Astrocyte of the cerebellum (primary cell): ENCODE results near the gene SLC17A5.

Experiments
- DNase-seq: peaks from one replicate; pipeline ENCODE4 v3.0.0-alpha.2; 2011; ENCODE audit warnings: low read depth
- H3K4me3 ChIP-seq: 2 replicates; pipeline ENCODE4 v1.5.1; 2011; ENCODE audit warnings: mild to moderate bottlenecking, low read depth, low read length, moderate library complexity
- in situ Hi-C: cut with HindIII; loops from 2 replicates; pipeline ENCODE4 v1.10.0; 2017; ENCODE audit warnings: low sequenced_read_pairs
- TF ChIP-seq, protein P1 (sequence below): IDR thresholded peaks from 2 replicates; pipeline ENCODE4 v1.5.1; 2012; ENCODE audit warnings: low read length, low read depth, moderate library complexity, mild to moderate bottlenecking; ENCODE audit errors: missing control alignments

The SLC17A5 gene

DNA sequence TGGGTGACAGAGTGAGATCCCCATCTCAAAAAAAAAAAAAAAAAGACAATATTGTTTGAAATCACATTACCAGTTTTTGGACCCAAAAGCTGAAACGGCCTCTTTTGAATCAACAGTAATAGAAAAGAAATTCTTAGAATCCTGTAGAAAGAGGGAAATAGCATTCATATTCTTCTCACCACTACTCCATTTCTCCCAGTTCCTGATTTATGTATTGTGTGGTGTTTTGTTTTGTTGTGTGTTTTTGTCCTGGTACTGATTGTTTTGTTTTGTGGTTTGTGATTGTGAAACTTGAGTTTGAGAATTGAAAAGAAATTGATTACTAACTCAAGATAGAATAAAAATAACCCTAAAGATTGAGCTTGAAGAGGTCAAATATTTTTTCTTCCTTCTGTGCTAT is 106.8 kb downstream of the SLC17A5 start:
- in situ Hi-C loops = no loop called here
- TF ChIP-seq, protein P1, sequence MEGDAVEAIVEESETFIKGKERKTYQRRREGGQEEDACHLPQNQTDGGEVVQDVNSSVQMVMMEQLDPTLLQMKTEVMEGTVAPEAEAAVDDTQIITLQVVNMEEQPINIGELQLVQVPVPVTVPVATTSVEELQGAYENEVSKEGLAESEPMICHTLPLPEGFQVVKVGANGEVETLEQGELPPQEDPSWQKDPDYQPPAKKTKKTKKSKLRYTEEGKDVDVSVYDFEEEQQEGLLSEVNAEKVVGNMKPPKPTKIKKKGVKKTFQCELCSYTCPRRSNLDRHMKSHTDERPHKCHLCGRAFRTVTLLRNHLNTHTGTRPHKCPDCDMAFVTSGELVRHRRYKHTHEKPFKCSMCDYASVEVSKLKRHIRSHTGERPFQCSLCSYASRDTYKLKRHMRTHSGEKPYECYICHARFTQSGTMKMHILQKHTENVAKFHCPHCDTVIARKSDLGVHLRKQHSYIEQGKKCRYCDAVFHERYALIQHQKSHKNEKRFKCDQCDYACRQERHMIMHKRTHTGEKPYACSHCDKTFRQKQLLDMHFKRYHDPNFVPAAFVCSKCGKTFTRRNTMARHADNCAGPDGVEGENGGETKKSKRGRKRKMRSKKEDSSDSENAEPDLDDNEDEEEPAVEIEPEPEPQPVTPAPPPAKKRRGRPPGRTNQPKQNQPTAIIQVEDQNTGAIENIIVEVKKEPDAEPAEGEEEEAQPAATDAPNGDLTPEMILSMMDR = no peak
- no peak overlapping the region for H3K4me3 ChIP-seq
- DNase-seq = no peak
